ENCODE data around the gene SH2B2.

DNA sequence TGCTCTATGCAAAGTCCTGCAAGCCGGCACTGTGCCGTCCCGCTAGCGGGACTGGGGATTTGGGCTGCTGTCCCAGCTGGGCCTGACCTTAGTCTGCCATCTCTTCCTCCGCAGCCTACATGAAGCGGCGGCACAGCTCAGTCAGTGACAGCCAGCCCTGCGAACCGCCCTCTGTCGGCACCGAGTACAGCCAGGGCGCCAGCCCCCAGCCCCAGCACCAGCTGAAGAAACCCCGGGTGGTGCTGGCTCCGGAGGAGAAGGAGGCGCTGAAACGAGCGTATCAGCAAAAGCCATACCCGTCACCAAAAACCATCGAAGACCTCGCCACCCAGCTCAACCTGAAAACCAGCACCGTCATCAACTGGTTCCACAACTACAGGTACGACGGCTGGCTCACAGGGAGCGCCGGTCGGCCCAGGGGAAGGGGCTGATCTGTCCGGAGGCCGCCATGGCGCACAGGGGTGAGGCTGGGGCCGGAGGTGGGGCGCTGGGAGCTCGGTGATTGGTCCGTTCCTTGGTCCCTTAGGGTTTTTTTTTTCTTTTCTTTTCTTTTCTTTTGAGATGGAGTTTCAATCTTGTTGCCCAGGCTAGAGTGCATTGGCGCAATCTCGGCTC is 47.4 kb upstream of the SH2B2 start:
- TF ChIP-seq, protein P1, sequence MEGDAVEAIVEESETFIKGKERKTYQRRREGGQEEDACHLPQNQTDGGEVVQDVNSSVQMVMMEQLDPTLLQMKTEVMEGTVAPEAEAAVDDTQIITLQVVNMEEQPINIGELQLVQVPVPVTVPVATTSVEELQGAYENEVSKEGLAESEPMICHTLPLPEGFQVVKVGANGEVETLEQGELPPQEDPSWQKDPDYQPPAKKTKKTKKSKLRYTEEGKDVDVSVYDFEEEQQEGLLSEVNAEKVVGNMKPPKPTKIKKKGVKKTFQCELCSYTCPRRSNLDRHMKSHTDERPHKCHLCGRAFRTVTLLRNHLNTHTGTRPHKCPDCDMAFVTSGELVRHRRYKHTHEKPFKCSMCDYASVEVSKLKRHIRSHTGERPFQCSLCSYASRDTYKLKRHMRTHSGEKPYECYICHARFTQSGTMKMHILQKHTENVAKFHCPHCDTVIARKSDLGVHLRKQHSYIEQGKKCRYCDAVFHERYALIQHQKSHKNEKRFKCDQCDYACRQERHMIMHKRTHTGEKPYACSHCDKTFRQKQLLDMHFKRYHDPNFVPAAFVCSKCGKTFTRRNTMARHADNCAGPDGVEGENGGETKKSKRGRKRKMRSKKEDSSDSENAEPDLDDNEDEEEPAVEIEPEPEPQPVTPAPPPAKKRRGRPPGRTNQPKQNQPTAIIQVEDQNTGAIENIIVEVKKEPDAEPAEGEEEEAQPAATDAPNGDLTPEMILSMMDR (IDR thresholded peaks at IDR 0.05; ENCODE audit: borderline replicate concordance, extremely low read depth, low read length, poor library complexity, severe bottlenecking): no peak
- TF ChIP-seq EZH2 (IDR thresholded peaks at IDR 0.05; ENCODE audit: borderline replicate concordance, low read depth, low read length, severe bottlenecking): no peak

All from DND-41 (cell line).